Progenitor cell of endocrine pancreas (in vitro differentiated cells): ENCODE measurements around the gene SGCA. TPM values are rescaled to one million over a fixed set of nuclear protein-coding genes. Genes with fewer than 3 reads are reported as not detected.

Source experiments
- DNase-seq: peaks from one replicate; pipeline ENCODE4 v3.0.0; 2021; ENCODE audit warnings: low spot score; ENCODE audit not compliant: unreplicated experiment
- H3K27ac Mint-ChIP-seq: 2 replicates; pipeline ENCODE4 v1.8.0; 2021; ENCODE audit warnings: mild to moderate bottlenecking, moderate library complexity, mixed read lengths
- H3K27me3 Mint-ChIP-seq: 2 replicates; pipeline ENCODE4 v1.8.0; 2021; ENCODE audit warnings: mixed read lengths
- H3K36me3 Mint-ChIP-seq: 2 replicates; pipeline ENCODE4 v1.8.0; 2022; ENCODE audit warnings: mixed read lengths; ENCODE audit not compliant: insufficient read depth
- H3K4me1 Mint-ChIP-seq: 2 replicates; pipeline ENCODE4 v1.8.0; 2021; ENCODE audit warnings: low read depth, mixed read lengths
- H3K4me3 Mint-ChIP-seq: 2 replicates; pipeline ENCODE4 v1.8.0; 2021; ENCODE audit warnings: low read depth, mild to moderate bottlenecking, moderate library complexity, mixed read lengths
- H3K9me3 Mint-ChIP-seq: 2 replicates; pipeline ENCODE4 v1.8.0; 2021; ENCODE audit warnings: low read depth, mixed read lengths
- total RNA-seq: library from RNA; stranded (reverse); gene quantifications from 2 replicates; pipeline ENCODE4 v1.2.1, GENCODE V29; 2021
- TF ChIP-seq, protein P1 (sequence below): fragments of 200-600 bp; sonication (generic); IDR thresholded peaks from one replicate; pipeline ENCODE4 v1.5.0; 2021; ENCODE audit warnings: antibody characterized with exemption, mild to moderate bottlenecking; ENCODE audit not compliant: unreplicated experiment

The SGCA gene
- total RNA-seq, 1 donor from 2014 or later: not detected

GRCh38 chr17:50151041-50151936, 14.5 kb upstream of the SGCA start:
- Mint-ChIP-seq H3K4me3 (peak overlapping the region; percentile 74), H3K36me3 (no peaks in the 10 kb centered on the region), H3K4me1 (peaks cover 17% of the 10 kb centered on the region), H3K27ac (peak overlapping the region; percentile 33), H3K9me3 (no peaks in the 10 kb centered on the region), H3K27me3 (no peaks in the 10 kb centered on the region)
- DNase-seq: peak; percentile 81
- TF ChIP-seq, protein P1, sequence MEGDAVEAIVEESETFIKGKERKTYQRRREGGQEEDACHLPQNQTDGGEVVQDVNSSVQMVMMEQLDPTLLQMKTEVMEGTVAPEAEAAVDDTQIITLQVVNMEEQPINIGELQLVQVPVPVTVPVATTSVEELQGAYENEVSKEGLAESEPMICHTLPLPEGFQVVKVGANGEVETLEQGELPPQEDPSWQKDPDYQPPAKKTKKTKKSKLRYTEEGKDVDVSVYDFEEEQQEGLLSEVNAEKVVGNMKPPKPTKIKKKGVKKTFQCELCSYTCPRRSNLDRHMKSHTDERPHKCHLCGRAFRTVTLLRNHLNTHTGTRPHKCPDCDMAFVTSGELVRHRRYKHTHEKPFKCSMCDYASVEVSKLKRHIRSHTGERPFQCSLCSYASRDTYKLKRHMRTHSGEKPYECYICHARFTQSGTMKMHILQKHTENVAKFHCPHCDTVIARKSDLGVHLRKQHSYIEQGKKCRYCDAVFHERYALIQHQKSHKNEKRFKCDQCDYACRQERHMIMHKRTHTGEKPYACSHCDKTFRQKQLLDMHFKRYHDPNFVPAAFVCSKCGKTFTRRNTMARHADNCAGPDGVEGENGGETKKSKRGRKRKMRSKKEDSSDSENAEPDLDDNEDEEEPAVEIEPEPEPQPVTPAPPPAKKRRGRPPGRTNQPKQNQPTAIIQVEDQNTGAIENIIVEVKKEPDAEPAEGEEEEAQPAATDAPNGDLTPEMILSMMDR: peak; percentile 72

DNA sequence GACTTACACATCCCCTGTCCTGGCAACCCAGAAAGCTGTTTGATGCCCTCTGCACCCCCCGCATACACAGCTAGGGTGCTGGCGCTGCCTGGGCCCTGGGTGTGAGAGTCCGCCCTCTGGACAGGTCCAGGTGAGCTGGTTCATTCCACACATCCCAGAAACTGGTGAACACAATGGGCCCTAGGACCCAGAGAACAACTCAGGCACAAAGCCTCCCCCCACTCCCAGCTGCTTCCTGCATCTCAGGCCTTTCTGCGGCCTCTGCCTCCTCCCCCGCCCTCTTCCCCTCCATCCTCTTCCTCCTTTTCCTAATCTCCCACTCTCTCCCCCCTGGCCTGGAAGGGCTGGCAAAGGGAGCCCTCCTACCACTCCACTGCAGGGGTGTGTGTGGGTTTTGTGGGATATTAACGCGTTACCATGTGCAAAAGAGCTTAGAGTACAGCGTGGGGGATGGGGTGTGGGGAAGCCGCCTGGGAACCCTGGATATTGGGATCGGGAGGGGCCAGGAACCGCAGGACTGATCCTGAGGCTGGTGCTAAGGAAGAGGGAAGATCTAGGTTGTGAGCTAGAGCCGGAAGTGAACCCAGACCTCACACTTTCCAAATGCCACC, 13.8 kb upstream of the SGCA start:
- DNase-seq: peak; percentile 37
- H3K4me3 Mint-ChIP-seq: peak overlapping the region; percentile 74
- no peaks in the 10 kb centered on the region for H3K9me3 Mint-ChIP-seq
- H3K27ac Mint-ChIP-seq: peak overlapping the region; percentile 29
- H3K4me1 Mint-ChIP-seq: peaks cover 14% of the 10 kb centered on the region
- TF ChIP-seq, protein P1: no peak
- no peaks in the 10 kb centered on the region for H3K27me3 Mint-ChIP-seq
- no peaks in the 10 kb centered on the region for H3K36me3 Mint-ChIP-seq

DNA sequence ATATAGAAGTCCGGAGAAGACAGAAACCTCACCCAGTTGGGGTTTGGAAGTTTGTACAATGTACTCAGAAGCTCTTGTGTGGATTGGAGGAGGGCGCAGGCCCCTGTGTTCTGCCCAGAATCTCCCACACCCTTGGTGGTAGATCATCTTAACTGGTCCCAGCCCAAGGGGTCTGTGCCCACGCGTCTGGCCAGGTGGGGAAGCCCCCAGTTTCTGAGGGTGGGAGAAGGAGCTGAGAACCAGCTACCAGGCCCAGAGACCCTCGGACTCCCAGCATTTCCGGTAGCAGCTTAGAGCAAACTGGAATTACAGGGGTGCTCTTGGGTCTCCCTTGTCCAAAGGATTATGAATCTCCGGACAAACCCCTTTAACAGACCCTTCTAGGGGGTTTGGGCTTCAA, 13.1 kb upstream of the SGCA start:
- Mint-ChIP-seq H3K4me1 (peaks cover 7% of the 10 kb centered on the region), H3K27ac (no peak overlapping the region), H3K9me3 (no peaks in the 10 kb centered on the region), H3K4me3 (no peak overlapping the region), H3K27me3 (no peaks in the 10 kb centered on the region), H3K36me3 (no peaks in the 10 kb centered on the region)
- no peak for DNase-seq
- TF ChIP-seq, protein P1: no peak

DNA sequence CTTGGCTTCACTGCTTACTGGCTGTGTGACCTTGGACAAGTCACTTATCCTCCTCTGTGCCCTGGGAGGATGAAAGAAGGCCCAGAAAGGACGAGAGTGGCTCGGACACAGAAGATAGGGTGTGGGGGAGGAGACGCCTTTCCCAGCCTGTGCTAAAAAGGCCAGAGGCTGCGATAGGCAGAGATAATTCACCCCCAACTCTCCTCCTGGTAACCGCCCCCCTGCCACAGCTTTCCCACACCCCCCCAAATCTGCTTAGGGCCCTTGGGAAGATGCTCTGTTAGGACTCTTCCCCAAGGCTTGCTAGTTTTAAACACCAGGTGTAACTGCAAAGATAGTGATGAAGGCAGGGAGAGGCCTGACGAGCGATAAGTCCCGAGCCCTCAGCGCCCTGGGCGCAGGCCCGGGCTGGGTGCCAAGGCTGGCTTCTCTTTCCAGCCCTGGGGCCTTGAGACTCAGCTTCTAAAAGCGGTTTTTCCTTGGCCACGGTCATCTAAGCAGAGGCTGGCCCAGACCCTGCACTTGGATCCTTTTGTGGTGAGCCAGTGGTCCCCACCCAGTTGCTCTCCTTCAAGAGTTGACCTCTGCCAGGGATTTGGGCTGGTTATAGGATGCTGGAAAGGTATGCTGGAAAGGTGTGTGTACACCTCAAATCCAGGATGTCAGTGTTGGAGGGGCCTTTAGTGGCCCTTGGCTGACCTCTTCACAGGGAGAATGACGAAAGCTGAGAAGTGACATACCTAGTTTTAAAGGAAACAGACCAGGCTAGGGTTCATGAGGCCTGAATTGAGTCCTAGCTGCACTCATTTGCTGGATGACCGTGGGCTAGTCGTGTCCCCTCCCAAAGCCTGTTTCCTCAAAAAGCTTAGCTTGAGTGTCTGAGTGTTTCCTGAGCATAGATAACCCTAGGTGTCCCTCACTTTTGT, 11.9 kb upstream of the SGCA start:
- Mint-ChIP-seq H3K4me3 (no peak overlapping the region), H3K4me1 (peaks cover 1% of the 10 kb centered on the region), H3K27me3 (no peaks in the 10 kb centered on the region), H3K9me3 (no peaks in the 10 kb centered on the region), H3K36me3 (no peaks in the 10 kb centered on the region), H3K27ac (no peak overlapping the region)
- DNase-seq: no peak
- TF ChIP-seq, protein P1: no peak

DNA sequence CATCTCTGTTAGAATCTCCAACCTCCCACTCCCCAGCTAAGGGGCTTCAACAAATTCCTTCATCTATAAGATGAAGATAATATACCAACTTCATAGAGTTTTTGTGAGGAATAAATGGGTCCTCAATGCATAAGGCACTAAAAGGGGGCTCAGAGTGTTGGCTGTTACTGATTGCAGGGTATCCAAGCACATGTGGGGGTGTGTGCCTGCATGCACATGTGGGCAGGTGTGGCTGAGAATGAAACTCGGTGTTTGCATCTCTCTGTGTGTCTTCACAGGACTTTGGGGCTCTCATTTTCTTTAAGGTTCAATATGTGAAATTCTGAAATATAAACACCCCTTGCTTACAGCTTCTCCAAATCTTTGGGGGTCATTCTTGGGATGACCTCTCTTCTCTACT, 11.2 kb upstream of the SGCA start:
- Mint-ChIP-seq H3K4me1 (peaks cover 1% of the 10 kb centered on the region), H3K27ac (no peak overlapping the region), H3K27me3 (peaks cover 2% of the 10 kb centered on the region), H3K9me3 (no peaks in the 10 kb centered on the region), H3K36me3 (no peaks in the 10 kb centered on the region), H3K4me3 (no peak overlapping the region)
- DNase-seq: no peak
- TF ChIP-seq, protein P1: no peak
